Peyer's patch (tissue), 4 donors: ENCODE data around the gene GNAQ.

Source experiments
- POLR2A ChIP-seq, 2 donors: fragments of 450-650 bp; IDR thresholded peaks; one replicate each; pipeline ENCODE4 v1.5.1; 2017; ENCODE audit warnings: antibody characterized with exemption in 2 of 2, mild to moderate bottlenecking in 2 of 2, moderate library complexity in 2 of 2
- TF ChIP-seq, protein P1 (sequence below), 6 experiments: fragments of 450-650 bp in 4 of 6; fragments of 200-600 bp in 2 of 6; sonication (generic) in 1 of 6; IDR thresholded peaks; one replicate each; pipeline ENCODE4 v1.5.1; 2017 to 2019; ENCODE audit warnings: antibody characterized with exemption in 6 of 6, mild to moderate bottlenecking in 3 of 6, moderate library complexity in 1 of 6

GRCh38 chr9:77710316-77710715 lies 321.3 kb downstream of the GNAQ start:
- TF ChIP-seq, protein P1, sequence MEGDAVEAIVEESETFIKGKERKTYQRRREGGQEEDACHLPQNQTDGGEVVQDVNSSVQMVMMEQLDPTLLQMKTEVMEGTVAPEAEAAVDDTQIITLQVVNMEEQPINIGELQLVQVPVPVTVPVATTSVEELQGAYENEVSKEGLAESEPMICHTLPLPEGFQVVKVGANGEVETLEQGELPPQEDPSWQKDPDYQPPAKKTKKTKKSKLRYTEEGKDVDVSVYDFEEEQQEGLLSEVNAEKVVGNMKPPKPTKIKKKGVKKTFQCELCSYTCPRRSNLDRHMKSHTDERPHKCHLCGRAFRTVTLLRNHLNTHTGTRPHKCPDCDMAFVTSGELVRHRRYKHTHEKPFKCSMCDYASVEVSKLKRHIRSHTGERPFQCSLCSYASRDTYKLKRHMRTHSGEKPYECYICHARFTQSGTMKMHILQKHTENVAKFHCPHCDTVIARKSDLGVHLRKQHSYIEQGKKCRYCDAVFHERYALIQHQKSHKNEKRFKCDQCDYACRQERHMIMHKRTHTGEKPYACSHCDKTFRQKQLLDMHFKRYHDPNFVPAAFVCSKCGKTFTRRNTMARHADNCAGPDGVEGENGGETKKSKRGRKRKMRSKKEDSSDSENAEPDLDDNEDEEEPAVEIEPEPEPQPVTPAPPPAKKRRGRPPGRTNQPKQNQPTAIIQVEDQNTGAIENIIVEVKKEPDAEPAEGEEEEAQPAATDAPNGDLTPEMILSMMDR (IDR thresholded peaks at IDR 0.05) = no peak
- no peak for TF ChIP-seq POLR2A (IDR thresholded peaks at IDR 0.05)
